GM18517 (cell line): ENCODE measurements around the gene PROCR.
"Not testable (repeated sequence)": the region's sequence is repeated elsewhere in the genome, so short reads cannot be mapped to it uniquely, and the experiment has no call there.

Source experiments
- ATAC-seq: cut with Tn5 transposase; IDR thresholded peaks from one replicate; pipeline ENCODE4 v1.9.1; 2021; ENCODE audit warnings: mild to moderate bottlenecking, moderate library complexity; ENCODE audit not compliant: unreplicated experiment

Gene PROCR

DNA sequence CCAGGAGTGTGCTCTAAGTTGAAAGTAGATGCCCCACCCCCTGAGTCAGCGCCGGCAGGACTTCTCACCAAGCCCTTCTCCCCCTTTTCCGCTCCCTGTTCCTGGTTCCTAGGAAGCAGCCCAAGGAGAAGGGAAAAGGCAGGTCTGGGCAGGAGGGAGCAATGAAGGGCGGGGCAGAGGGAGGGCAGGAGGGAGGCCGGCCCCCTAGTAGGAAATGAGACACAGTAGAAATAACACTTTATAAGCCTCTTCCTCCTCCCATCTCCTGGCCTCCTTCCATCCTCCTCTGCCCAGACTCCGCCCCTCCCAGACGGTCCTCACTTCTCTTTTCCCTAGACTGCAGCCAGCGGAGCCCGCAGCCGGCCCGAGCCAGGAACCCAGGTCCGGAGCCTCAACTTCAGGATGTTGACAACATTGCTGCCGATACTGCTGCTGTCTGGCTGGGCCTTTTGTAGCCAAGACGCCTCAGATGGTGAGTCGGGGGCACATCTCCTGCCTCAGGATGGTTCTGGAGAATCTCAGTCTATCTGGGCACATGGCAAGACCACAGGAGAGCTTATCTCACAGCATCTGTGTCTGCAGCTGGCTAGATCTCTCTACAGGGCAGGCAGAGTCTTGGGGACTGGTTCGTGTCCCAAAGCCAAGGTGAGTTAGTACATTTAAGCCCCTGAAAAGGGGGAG is at the start of gene PROCR:
Gene PROCR, plus strand, starts transcription at position 320 of the 681 bp plus-strand sequence. Its CDS starts 83 bp downstream, at position 403.
- ATAC-seq, result no peak

DNA sequence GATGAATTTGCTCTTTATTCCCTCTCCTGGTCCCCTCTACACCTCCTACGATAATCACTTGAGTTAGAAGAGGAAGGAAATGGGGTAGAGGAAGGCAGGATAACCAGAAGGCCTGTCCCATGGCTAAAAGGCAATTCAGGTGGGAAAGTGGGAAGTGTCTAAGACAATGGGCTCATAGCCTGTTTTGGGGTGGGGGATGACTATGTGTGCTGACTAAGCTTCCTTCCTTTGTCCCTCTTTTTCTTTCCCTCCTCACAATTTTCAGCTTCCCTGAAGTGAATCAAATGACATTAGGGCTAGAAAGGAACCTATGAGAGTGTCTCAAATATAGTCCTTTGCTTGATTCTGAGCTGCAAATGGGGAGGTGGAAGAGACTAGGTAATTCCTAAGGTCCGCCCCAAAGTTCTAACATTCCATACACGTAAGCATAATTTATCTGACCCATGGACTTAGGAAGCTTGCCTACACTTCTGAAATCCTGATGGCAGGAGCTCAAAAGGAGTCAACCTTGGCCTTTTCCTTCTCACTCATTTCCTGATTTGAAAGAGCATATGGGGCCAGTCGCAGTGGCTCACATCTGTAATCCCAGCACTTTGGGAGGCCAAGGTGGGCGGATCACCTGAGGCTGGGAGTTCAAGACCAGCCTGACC is 49.0 kb upstream of the PROCR start:
- no peak for ATAC-seq

DNA sequence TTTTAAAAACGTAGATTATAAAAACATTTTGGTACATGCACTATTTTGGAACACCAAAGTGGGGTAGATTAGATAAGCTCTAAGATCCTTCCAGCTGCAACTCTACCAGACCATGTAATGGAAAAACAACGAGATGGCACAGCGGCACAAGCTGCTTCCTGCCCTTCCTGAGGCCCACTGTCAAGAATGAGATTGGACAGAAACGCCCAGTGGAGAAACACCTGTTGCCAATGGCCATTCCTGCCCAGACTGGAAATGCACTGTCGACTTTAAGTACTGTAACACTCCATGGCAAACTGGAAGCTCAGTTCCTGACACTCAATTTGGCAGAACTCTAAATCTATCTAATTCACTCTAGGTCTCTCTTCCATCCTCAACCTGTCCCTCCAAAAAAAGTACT is 46.1 kb upstream of the PROCR start:
- no peak for ATAC-seq

DNA sequence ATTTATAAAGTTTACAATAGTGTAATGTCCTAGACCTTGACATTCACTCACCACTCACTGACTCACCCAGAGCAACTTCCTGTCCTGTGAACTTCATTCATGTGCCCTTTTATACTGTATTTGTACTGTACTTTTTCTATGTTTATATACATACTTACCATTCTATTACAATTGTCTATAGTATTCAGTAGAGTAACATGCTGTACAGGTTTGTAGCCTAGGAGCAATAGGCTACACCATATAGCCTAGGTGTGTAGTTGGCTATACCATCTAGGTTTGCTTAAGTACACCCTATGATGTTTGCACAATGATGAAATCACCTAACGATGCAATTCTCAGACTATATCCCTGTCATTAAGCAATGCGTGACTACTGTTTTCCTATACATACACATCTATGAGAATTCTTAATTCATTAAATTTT is 42.2 kb upstream of the PROCR start:
- no peak for ATAC-seq

DNA sequence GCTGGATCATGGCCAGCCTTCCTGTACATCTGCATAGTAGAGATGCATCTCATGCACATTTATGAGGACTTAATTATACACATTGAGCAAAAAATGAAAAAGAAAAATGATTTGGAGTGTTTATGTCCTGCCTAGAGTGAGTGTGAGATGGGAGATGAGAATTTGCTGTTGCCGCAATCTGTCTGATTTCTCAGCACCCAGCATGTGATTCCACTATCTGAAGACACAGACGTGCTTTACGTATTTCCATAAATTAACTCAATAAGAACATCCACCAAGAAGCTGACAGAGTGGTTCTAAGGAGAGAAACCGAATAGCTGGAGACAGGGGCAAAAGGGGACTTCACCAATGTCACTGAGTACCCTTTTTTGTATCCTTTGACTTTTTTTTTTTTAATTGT is 39.9 kb upstream of the PROCR start:
- ATAC-seq, result no peak

DNA sequence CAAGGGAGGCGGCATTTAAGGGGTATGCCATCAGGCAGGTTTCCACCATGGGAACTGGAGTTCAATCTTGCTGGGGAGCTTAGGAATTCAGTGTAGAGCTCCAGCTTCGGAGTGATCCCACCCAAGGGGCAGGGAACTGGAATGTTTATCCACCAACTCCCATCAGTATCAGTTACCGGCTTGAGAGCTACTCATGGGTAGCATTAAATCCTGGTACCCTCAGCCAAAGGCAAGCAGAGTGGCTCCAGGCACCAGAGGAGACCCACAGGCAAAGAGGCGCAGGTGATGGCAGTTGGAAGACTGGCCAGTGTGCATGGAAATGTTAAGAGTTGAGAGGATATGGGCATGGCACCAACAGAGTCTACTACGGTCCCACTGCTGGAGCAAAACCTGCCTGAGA is 38.8 kb upstream of the PROCR start:
- no peak for ATAC-seq

DNA sequence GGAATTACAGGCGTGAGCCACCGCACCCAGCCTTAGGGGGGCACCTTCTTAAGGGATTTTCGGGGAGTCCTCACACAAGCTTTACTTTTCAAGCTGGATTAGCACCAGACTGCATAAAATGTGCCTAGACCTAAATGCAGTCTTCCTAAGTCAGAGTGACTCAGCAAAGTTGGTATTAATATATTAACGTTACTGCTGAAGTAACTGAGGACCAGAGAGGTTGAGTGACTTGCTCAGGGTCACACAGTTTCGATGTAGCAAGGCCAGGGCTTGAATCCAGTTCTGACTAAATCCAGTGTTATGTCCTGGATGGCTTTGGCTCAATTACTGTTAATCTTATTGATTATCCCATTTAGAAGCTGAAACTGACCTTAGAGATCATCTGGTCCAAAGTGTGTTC is 38.1 kb upstream of the PROCR start:
- no peak for ATAC-seq

DNA sequence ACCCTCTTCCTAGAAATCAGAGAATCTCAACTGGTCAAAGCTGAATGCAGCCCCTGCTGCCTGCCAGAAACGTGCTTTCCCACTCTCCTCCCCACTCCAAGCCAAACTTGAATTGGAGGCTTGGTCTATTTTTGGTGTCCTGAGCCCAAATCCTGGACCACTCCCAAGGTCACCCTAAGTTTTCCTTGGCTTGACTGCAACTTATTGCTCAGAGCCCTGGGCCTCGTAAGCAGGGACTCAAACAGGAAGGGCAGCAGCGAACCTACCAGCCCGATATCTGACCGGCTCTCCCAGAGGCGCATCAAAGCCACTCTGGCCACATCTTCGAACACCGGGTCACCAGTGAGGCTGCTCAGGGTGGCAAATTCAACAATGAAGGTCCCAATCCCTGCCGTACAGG is 37.4 kb upstream of the PROCR start:
- ATAC-seq, result no peak

DNA sequence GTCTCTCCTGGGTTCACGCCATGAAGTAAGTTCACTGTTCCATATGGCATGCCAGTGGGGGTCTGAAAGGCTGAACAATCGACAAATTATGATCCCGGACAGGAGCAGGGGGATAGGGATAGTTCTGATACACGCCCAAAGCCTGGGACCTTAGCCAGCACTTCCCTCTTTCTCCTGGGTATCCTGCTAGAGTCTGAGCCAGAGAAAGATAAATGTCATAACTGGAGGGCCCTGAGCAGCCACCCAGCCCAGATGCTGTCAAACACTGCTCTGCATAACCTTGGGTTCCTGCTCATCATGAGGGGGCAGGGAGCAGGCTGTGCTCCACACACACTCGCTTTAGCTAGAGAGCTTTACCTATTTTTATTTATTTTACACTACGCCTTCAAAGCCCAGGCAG is 37.0 kb upstream of the PROCR start:
- ATAC-seq, result no peak

DNA sequence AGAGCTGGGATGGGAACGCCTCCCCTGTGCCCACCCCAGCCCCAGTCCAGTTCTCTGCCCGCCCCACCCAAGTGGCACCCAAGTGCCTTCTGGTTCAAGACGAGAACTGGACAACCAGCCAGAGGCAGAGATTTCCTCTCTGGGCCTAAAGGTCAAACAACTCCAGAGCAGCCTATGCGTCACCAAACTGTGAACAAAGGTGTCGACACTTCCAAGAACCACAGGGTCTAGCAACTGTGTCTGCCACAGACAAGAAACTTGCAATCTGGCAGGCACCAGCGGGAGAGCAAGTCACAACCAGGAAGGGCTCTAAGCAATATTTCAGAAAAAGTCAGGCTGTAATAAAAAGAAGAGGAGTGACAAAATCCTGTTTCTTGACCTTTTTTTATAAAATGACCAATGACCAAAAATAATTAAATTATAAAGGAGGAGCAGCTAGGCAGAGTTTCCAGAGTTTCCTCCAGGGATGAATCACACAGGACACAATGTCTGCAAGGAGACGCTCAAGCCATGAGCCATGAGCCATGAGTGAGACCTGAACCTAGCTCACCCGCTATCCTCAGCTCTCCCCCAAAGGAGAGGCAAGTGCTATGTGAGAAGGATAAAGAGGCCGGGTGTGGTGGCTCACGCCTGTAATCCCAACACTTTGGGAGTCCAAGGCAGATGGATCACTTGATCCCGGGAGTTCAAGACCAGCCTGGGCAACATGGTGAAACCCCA is 35.8 kb upstream of the PROCR start:
- ATAC-seq, result no peak

DNA sequence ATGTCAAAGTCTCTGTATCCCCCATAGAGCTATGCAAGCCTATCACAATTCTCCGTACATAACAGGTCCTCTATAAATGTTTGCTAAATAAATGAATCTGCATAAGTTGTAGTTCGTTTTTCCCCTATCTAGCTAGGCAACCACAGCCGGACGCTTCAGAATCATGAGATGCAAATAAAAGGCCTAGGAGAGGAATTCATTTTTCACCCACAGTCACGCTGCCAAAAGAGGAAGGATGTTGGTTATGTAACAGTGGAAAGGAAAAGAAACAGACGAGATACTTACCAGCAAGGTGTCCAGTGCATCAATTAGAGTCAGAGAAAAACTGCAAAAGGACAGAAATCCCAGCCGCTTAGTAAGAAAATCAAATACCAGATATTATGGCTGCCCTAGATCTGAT is 27.2 kb upstream of the PROCR start:
- ATAC-seq, result no peak

DNA sequence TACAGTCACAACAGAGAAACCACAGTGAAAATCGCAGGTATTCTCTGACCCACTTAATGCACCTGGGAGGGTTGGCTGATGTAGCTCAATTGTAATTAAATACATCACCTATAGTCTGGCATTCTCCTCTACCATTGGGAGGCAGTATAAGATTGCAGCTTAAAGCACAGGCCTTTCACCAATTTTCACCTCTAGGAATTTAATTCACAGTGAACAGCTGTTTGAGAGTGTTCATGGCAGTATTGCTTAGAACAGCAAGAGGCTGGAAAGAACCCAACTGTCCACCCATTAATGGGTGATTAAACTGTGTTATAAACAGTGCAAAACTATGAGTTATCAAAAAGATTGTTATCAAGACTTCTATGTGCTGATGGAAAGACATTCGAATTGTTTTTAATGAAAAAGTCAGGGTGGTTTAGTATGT is 26.7 kb upstream of the PROCR start:
- ATAC-seq, result no peak

DNA sequence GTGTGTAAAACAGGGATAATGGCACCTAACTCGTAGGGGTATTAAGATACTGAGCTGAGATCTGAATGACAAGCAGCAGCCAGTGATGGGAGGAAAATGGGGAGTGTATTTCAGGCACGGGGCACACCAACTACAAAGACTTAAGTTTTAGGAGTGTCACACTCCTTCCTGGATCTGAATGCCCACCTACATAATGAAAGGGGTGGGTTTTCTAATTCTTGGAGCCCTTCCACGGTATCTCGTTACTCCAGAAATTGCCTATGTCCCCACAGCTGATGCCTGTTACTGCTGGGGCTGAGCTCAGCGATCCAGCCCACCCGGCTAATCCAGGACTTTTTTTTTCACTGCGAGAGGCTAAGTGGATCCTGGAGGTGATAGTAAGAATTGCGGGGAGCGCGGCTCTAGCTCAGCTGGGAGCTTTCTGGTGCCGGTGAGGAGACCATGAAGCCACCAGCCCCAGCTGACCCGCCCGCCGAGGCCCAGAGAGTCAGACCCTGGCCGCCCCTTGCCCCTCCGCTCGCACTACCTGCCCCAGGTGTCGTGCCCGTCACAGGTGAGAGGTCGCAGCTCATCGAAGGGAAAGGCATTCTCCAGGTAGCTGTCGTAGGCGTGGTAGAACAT is 25.5 kb upstream of the PROCR start:
- ATAC-seq, result no peak

DNA sequence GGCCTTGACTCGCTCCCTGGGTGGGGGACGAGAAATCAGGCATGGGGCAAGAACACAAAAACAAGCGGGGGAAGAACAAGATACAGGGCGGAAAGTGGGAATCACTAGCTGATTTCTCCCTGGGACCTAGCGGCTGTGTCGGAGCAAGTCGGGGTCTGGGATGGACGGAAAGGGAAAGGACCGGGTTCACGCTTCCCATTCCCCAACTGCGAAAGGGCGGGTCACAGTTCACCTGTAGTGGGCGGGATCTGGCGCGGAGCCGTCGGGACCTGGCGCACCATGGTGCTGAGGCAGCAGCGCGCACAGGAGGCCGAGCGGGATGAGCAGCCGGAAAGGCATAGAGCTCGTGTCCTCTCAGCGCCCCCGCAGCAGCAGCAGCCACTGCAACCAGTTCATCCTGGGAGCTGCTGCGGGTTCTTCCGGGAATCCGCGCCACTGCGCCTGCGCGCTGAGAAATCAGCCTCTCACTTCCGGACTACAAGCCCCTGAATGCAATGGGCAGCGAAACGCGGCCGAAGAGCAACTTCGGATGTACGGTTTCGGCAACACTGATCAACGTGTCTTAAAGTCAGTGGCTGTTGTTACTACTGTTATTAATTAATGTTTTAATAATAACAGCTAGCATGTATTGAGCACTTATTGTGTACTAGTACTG is 24.8 kb upstream of the PROCR start, which contains the start of gene EDEM2:
Gene EDEM2, minus strand, starts transcription at position 417 of the 655 bp plus-strand sequence. Its CDS starts 78 bp downstream, at position 339.
- ATAC-seq, result peak; percentile 79

DNA sequence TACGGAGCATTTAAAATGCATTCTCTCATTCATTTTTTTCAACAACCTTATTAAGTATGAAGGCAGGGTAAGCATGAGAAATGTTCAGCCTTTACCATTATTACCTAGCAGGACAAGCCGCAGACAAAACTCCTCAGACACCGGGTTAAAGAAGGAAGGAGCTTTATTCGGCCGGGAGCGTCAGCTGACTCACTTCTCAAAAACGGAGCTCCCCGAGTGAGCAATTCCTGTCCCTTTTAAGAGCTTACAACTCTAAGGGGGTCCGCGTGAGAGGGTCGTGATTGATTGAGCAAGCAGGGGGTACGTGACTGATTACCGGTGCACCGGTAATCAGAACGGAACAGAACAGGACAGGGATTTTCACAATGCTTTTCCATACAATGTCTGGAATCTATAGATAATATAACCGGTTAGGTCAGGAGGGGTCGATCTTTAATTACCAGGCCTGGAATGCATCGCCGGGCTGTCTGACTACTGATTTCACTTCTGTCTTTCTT is 24.2 kb upstream of the PROCR start:
- peak; percentile 39 for ATAC-seq

DNA sequence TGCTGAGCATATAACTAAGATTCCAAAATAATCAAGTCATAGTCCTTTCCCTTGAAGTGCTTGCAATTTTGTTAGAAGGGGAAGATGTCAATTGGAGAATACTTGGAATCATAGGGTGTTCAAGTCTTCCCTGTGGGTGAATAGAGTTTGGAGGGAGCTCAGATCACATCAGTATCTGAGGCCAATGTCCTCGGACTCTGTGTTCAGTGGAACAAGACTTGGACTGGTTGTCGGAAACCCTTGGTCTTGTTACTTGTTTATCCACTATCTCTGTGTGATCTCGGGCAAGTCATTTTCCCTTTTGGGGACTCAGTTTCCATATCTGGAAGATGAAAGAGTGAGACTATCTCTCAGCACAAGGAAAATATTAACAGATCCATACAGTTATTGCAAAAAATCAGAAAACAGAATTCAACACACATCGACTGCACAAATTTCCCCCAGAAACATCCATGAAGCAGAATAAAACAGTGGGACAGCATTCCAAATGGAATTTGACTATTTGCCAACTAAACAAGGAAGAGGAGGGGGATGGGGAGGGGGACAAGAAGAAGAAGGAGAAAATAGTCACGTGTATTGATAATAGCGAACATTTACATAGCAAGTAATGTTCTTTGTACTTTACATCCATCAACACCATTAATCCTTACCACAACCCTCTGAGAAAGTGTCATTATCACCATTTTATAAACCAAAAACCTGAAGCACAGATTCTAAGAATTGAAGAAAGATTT is 20.9 kb upstream of the PROCR start:
- ATAC-seq, result no peak

DNA sequence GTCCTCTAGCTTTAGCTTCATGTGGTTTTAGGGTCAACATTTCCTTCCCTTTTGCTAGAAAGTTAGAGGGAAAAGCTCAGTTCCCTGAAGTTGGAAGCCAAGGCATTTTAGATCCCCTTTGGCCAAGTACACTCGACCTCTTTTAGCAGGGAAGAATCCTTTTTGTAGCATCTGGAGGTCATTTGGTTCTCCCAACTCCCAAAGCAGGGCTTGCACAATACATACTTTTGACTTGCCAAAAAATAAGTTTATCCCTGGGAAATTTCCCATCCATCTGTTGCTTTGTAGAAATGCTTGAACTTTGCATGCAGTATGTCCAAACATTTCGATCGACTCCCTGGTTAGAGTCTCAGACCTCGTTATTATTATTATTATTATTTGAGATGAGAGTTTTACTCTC is 20.1 kb upstream of the PROCR start:
- no peak for ATAC-seq

DNA sequence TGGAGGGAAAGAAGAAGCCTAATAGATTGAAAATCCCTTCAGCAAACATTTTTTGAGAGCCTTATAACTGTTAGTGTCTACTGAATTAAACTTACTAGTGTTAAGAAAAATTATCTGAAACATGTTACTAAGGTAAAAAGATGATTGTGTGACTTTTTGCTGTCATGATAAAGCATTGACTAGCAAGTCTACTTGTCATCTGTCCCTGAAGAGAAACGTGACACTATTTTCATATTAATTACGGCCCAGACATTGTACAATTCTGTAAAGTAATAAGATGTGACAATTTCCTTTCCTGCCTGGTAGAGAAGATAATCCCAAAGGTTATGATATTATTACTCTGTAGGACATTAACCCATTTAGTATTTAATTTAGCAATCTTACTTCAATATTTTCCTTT is 15.9 kb upstream of the PROCR start:
- ATAC-seq, result no peak

DNA sequence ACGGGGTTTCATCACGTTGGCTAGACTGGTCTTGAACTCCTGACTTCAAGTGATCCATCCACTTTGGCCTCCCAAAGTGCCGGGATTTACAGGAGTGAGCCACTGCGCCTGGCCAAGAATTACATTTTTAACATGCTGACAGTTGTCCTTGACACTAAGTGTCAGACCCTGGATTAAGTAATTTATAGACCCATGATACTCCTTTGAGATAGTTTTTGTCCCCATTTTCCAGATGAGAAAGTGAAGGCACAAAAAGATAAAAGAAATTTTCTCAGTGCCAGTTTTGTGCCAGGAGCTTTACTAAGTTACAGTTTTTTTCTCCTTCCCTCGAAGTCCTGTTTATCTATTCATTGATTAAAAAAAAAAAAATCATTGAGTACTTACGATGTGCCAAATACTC is 14.9 kb upstream of the PROCR start:
- ATAC-seq, result no peak

DNA sequence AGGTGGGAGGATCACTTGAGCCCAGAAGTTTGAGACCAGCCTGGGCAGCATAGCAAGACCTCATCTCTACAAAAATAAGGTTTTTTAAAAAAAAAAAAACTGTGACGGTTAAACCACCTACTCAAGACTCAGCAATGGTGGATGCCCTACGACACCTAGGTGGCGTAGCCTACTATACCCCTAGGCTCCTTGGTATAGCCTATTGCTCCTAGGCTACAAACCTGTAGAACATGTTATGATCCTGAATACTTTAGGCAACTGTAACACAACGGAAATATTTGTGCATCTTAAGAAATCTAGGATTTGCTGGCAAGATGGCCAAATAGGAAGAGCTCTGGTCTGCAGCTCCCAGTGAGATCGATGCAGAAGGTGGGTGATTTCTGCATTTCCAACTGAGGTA is 11.5 kb upstream of the PROCR start:
- not testable (repeated sequence) for ATAC-seq
